Skin epidermis (tissue), 12 donors: ENCODE data around the gene GSTM3.
"Not testable (repeated sequence)": the region's sequence is repeated elsewhere in the genome, so short reads cannot be mapped to it uniquely, and the experiment has no call there.

Experiments used
- H3K27ac ChIP-seq, 21 experiments: fragments of 200-600 bp; sonication (generic) in 11 of 21; one replicate each; pipeline ENCODE4 v1.5.0; 2020; ENCODE audit warnings: mild to moderate bottlenecking in 3 of 21, inconsistent platforms in 2 of 21, moderate library complexity in 2 of 21
- H3K4me3 ChIP-seq, 7 experiments: fragments of 200-600 bp; sonication (generic) in 2 of 7; one replicate each; pipeline ENCODE4 v1.5.0; 2020; ENCODE audit warnings: inconsistent platforms in 2 of 7, mild to moderate bottlenecking in 2 of 7, moderate library complexity in 1 of 7

The GSTM3 gene

DNA sequence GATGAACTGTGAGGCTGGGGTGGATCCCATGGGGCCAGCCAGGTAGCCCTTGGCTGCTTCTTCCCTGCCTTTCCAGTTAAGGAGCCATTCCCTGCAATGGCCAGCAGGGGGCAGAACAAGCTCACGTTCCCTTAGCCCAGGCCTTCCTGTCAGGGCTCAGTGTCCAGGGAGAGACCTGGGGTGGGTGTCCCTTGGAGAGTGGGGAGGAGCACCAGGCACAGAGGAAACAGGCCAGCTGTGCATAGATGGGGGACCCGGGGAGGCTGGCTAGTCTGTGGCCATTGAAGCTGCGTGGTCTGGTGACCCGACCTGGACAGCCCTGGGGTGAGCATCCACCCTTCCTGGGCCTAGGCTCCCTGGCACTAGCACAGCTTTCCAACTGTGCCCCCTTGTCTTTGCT is 36.1 kb upstream of the GSTM3 start:
- H3K4me3 ChIP-seq, result no peak overlapping the region
- H3K27ac ChIP-seq, result peak overlapping the region in 3 of 21 experiments; percentile 12 to 61 (median 21)

DNA sequence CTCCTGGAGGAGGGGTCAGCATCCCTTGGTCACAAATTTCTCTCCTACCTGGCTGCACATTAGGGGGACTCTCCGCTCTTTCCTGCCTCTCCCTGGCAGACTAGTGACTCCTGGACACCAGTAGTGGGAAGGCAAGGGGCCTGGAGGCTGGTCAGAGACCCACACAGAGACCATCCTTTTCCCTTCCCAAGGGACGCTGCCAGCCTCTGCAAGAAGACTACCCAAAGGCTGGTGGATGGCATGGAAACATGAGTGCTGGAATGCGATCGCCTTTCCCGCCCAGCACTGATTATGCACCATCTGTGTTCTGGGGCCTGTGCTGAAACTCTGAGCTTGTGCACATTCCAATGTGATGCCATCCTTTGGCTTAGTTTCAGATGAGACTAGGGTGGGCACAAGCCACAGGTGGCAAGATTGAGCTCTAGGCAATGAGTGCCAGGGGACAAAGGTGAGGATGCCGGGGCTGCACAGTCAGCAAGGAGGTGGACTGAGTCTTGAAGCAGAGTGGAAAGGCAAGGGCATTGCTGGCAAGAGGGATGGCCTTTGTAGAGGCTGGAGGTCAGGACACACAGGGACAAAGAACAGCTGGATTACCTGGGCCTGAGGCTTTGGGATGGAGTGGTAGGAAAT is 35.5 kb upstream of the GSTM3 start:
- Histone ChIP-seq H3K27ac (no peak overlapping the region), H3K4me3 (no peak overlapping the region)

DNA sequence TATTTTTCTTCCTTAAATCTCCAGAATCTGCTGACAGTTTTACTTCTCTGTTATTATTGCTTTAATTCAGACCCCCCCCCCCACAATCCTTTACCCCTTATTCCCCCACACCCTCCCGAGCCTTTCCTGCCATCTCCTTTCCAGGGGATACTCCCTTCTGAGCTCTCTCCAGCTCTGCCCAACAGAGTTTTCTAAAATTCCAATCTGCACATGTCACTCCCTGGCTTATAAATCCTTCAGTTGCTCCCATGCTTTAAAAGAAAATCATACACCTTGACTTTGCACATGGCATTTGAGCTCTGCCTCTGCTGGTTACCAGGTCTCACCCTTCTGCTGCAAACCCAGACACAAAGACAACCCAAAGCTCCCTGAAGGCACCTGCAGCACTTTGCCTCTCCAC is 34.6 kb upstream of the GSTM3 start:
- Histone ChIP-seq H3K4me3 (no peak overlapping the region), H3K27ac (no peak overlapping the region)

DNA sequence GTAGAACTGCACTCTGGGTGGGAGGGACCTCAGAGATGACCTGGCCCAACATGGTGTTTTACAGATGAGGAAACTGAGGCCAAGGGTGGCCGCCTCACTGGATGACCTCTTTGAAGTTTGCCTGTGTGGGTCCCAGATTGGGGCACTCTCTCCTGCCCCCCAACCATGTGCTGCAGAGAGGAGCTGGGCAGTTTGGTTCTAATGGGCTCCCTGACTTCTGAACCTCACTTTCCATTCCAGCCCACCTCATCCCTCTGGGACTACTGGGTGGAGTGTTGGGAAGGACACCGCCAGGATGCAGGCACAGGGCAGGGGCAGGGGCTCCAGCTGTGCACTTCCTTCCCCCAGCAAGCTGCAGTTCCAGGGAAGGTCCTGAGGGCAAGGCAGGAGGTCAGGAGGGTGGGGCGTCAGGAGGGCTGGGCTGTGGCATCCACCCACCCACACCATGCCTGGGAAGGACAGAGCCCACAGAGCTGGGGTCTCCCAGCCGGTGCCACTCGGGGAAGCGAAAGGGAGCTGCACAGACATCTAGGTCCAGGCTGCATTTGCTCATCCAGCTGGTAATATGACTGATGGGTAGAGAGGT is 33.2 kb upstream of the GSTM3 start:
- no peak overlapping the region for H3K27ac ChIP-seq
- no peak overlapping the region for H3K4me3 ChIP-seq

DNA sequence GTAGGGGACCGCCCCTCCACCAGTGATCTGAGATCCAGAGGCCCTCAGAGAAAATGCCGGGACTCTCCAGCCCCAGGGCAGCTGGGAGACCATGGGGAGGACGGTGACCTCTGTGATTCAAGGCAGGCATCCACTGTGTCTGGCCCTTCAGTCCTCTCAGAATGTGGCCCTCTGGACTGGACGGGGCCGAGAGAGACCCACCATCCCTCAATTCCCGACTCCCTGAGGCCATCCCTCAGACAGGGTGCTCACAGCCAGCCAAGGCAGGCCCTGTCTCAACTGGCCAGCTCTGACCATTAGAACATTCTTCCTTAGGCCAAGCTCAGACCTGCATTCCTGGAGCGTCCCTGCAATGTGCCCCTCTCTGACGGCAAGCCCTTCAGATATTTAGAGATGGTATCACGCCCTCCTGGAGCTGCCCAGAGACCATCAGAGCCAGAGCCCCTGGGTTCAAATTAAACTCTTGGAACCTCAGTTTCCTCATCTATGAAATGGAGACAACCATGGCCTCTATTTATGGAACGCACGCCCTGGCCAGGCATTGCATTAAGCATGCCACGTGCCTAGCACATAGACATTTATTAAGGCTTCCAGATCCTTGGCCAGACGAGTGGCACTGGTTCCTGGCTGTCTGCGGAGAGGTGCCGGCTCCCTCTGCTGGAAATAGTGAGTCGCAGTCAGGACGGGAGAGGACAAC is 32.5 kb upstream of the GSTM3 start:
- no peak overlapping the region for H3K27ac ChIP-seq

DNA sequence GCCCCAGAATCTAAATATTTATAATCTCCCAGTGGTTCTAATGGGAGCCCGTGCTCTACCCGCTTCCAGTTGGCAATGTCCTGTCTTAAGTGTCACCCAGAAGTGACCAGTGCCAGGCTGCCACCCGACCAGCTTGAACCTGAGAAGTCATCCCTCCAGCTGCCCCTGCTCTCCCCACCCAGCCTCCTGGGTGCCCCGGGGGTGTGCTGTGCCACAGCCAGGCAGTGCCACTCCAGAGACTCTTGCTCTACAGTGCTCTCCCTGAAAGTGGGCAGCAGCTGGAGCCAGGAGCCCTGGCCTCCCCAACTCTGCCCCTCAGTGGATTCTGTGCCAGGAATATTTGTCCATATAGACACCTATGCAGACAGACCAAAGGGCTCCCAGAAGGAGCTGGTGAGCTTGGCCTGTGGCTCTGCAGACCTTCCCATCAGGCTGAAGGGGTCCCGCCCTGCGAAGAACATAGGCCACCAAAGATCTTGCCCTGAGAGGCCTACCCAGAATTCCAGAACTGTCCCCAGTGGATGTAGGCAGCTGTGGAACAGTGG is 31.9 kb upstream of the GSTM3 start:
- H3K27ac ChIP-seq, result no peak overlapping the region

More for the DNA sequence above, 32.5 kb upstream of the GSTM3 start:
- H3K4me3 ChIP-seq, result no peak overlapping the region

DNA sequence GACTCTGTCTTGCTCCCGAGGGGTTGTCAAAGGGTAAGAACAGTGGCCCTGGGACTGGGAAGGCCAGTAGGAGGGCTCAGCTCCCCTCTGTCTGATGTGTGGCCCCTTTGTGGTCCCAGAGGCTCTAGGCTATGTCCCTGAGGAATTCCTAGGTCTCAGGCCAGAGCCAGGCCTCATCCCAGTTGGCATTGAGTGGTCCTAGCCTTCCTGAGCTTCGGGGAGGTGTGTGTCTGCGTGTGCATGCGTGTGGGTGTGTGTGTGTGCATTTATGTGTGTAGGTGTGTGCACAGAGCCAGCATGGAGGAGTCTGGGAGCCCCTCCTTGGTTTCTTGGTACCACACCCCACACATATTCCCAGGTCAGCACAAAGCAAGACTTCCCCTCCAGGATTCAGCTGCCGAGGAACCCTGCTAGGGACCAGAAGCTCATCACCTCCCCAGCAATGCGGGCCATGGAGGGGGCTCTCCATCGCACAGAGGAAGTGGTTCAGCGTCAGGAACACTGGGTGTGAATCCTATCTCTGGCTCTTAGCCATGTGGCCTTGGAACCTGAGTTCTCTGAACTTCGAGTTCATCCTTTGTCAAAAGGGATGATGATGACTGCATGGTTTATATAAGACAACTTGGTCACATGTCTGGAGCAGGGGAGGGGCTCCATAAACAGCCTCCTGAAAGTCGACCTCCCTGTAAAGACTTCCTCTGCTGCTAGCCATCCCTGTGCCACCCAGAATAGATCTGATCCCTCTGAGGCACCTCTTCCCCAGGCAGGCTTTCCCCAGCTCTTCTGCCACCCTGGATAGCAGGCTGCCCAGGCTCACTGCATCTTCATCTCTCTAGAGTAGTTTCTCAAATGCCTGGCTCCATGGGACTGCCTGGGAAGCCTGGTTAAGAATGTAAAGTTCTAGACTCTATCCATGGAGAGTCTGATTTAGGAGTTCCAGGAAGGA is 31.1 kb upstream of the GSTM3 start:
- Histone ChIP-seq H3K4me3 (no peak overlapping the region), H3K27ac (no peak overlapping the region)

More for the DNA sequence above, 31.9 kb upstream of the GSTM3 start:
- H3K4me3 ChIP-seq, result no peak overlapping the region

DNA sequence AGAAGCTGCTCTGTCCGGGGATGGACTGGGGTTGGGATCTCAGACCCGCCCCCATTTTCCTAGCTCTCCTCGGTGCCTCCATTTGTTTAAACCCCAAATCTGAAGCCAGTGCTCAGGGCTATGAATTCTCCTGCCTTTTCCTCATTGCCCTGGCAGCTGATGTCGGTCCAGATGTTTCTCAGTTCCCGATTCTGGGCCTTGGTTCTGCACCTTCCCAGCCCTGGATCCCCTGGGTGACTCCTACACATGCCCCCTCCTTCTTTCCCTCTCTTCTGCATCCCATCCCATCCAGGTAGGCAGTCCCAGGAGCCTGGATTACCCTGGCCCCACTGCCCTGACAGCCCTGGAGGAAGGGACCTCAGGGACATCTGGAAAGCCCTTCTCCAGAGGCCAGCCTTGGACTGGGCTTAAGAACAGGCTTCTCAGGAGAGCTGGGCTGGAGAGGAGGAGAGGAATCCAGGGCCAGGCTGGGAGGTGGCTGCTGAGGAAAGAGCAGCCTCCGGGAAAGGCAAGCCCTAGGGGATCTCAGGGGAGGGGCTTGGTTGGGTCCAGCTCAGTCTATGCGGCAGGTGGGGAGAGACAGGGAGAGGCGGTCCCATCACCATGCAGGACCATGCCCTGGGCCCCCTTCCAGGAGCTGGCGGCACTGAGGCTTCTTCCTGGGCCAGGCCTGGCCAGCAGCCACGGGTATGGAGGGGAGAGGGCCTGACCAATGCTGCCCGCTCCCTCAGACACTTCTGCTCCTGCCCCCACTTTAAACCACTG is 29.7 kb upstream of the GSTM3 start:
- no peak overlapping the region for H3K4me3 ChIP-seq
- H3K27ac ChIP-seq, result no peak overlapping the region

DNA sequence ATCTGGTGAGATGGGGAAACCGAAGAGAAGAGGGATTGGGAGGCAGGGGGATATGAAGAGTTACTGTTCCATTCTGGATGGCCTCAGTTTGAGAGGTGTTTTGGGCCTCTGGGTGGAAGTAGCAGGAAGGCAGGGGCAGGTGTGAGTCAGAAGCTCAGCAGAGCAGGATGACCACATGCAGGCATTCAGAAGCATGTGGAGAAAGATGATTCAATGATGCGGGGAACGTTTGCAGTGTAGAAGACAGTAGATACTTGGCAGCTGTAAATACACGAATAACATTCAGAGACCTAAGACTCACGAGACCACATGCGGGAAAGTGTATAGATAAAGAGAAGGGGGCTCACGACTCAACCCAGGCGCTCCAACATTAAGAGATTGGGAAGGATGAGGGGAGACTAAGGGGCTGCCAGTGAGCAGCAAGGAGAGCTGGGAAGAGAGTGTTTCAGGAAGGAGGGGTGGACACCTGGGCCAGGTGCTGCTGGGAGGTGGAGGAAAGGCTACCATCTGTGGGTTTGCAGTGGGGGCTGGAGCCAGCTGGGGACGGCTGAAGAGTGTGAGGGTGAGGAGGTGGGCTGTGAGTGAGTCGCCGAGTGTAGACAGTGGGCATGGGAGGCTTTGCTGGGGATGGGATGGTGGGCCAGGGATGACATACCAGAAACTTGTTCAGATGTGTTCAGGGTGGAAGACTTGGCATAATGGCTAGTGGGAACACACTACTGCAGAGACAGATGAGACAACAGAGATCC is 28.7 kb upstream of the GSTM3 start:
- H3K27ac ChIP-seq, result no peak overlapping the region
- no peak overlapping the region for H3K4me3 ChIP-seq

DNA sequence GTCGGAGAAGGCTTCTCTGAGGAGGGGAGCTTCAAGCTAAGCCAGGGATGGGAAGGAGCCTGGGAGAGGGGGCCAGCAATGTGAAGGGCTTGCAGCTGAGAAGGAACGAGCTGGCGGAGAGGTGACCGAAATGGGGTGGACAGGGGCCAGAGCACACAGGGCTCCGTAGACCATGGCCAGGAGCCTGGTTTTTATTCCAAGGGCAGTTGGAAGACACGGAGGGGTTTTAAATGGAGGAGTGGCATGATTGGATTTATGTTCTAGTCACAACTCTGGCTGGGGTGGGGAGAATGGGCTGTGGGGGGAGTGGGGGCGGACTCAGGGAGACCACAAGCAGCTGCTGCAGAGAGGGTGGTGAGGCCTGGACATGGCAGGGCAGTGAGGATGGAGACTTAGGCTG is 28.0 kb upstream of the GSTM3 start:
- no peak overlapping the region for H3K4me3 ChIP-seq
- H3K27ac ChIP-seq, result no peak overlapping the region

DNA sequence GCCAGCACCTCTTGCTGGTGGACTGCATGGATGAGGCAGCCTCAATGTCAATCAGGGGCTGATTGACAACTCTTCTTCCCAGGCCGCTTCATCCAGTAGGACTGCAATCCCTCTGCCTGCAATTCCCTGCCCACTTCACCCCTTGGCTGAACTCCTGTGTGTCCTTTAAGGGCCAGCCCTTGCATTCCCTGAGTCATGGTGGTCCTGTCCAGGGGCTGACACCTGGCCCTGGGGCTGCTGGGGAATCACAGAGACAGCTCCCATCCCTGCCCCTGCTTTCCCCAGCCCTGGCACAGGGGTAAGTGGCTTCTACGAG is 27.5 kb upstream of the GSTM3 start:
- Histone ChIP-seq H3K4me3 (no peak overlapping the region), H3K27ac (no peak overlapping the region)

DNA sequence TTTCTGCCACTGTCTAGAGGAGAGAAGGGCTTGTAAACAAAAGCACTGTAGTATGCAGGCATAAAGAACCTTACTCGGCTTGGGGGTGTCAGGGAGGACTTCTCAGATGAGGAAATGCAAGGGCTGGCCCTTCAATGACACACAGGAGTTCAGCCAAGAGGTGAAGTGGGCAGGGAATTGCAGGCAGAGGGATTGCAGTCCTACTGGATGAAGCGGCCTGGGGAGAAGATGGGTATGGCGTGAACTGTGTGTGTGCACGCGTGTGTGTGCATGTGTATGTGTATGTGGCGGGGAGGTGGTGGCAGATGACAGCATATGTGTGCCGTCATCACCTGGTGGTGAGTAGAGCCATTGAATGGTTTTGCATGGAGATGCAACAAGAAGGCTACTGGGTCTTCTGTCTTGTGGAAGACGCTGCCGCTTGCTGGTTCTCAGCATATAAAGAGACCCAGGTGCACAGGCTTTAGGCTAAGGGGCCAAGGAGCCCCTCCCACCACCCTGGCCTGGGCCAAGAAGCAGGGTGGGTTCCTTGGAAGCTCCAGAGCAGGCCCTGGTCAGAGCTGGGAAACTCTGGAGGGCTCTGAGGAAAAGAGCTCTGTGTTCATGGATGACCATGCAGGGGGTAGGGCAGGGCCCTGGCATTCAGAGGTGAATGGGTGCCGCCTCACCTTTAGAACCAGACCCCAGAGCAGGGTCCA is 26.9 kb upstream of the GSTM3 start:
- Histone ChIP-seq H3K4me3 (no peak overlapping the region), H3K27ac (no peak overlapping the region)

DNA sequence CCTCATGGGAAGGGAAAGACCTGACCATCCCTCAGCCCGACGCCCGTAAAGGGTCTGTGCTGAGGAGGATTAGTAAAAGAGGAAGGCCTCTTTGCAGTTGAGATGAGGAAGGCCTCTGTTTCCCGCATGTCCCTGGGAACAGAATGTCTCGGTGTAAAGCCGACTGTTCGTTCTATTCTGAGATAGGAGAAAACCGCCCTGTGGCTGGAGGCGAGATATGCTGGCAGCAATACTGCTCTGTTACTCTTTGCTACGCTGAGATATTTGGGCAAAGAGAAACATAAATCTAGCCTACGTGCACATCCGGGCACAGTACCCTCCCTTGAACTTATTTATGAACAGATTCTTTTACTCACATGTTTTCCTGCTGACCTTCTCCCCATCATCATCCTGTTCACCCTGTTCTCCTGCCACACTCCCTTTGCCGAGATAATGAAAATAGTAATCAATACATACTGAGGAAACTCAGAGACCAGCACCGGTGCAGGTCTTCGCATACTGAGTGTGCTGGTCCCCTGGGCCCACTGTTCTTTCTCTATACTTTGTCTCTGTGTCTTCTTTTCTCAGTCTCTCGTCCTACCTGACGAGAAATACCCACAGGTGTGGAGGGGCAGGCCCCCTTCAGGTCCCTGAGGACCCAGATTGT is 26.3 kb upstream of the GSTM3 start:
- not testable (repeated sequence) for H3K4me3 ChIP-seq
- peak overlapping the region in 1 of 21 experiments; percentile 14 for H3K27ac ChIP-seq

DNA sequence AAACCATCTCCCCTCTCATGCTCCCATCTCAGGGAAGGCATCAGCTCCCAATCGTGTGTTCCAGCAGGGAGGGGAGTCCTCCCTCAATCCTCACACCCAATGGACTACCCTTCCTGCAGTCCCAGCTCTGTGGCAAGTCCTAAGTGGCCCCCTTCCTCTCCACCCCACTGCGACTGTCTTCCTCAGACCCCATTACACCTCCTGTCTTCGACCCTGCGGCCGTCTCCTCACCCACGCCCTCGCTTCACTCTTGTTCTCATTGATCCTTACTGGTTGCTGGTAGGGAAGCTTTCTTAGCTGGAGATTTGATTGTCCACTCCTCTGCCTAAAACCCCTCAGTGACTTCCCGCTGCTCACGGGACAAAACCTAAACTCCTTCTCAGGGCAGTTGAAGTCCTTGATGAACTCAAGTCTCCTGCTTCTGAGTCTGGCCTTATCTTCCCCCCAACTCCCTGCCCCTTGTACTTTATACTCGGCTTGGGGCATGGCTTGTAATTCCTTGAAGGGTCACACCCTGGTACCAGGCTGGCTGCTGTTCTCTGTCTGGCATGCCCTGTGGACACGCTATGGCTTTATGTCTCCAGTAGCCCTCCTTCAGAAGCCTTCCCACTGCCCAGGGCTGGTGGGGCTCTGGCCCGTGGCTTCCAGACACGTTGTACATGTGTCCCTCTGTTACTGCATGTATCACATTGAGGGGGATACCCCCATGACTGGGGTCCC is 25.2 kb upstream of the GSTM3 start:
- Histone ChIP-seq H3K27ac (no peak overlapping the region), H3K4me3 (no peak overlapping the region)

DNA sequence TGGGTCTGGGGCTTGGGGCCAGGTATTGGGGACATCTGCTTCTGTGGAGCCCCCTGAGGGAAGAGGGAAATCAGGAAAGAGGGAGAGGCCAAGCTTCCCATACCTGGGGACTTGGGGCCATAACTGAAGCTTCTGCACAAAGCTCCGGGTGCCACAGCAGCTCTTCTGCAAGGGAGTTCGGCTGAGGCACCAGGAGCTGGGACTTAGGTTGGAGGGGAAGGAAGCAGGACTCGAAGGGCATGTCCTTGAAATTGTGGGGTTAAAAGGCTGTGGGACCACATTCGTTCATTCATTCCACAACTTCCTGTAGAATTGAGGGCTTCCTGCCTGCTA is 24.6 kb upstream of the GSTM3 start:
- Histone ChIP-seq H3K4me3 (no peak overlapping the region), H3K27ac (no peak overlapping the region)

DNA sequence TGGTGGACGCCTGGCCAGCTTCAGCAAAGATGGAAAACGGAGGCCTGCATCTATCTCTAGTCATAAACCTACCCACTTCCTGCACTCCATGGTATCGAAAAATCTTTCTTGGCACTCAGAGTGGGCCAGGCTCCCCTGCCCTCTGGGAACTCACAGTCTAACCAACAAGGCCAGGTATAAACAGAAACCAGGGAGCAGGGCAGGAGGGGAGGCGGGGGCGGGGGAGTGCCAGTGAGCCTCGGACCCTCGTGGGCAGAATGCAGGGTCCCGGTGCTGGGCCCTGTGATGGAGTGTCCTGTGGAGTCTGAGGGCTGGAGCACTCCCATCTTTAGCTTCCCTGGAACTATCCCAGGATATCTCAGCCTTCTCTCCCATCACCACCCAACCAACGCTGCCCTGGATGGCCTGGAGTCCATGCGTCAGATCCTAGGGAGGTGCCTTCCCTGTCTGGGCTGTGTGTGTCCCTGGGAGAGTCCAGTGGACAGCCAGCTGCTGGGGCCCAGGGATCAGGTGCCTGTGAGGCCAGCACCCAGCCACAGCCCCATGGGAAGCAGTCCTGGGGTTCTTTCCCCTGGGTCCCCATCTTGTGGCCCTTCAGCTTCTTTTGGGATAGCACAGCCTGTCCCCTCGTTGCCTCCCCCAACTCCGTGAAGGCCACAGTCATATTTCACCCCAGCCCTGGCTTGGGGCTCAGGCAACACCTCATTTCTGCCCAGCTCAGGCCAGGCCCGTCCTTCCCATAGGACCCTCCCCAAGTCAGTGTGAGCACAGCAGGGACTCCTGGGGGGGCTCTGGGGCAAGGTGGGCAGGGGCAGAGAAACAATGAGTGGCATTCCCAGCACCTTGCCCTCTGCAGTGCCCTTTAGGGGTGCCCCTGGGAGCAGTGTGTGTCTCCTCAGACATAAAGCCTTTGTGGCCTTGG is 24.0 kb upstream of the GSTM3 start:
- H3K27ac ChIP-seq, result no peak overlapping the region

More for the DNA sequence above, 24.0 kb upstream of the GSTM3 start:
- H3K4me3 ChIP-seq, result no peak overlapping the region
